HG02884 (cell line): ENCODE measurements around the gene ATF1.
"Not testable (repeated sequence)": the region's sequence is repeated elsewhere in the genome, so short reads cannot be mapped to it uniquely, and the experiment has no call there.

Experiments
- ATAC-seq: cut with Tn5 transposase; IDR thresholded peaks from one replicate; pipeline ENCODE4 v1.9.1; 2021; ENCODE audit warnings: mild to moderate bottlenecking, moderate library complexity; ENCODE audit not compliant: unreplicated experiment

Gene ATF1

GRCh38 chr12:50751948-50752721 lies 11.8 kb upstream of the ATF1 start:
- no peak for ATAC-seq

- ATAC-seq: no peak
Measured at GRCh38 chr12:50753232-50753769, 10.6 kb upstream of the ATF1 start.

- ATAC-seq: peak; percentile 40
Measured at GRCh38 chr12:50764286-50765094, 589 bp downstream of the ATF1 start.

- no peak for ATAC-seq
Measured at GRCh38 chr12:50765095-50765911, 1.4 kb downstream of the ATF1 start.

GRCh38 chr12:50768391-50768790 lies 4.5 kb downstream of the ATF1 start:
- ATAC-seq: no peak

- ATAC-seq: not testable (repeated sequence)
Measured at GRCh38 chr12:50768813-50769212, 4.9 kb downstream of the ATF1 start.

- ATAC-seq: no peak
Measured at GRCh38 chr12:50771409-50771808, 7.5 kb downstream of the ATF1 start.

- ATAC-seq: no peak
Measured at GRCh38 chr12:50772470-50772869, 8.6 kb downstream of the ATF1 start.

GRCh38 chr12:50772877-50773276 lies 9.0 kb downstream of the ATF1 start:
- no peak for ATAC-seq

GRCh38 chr12:50775251-50775650 lies 11.3 kb downstream of the ATF1 start:
- ATAC-seq: no peak

GRCh38 chr12:50776749-50777728 lies 13.1 kb downstream of the ATF1 start:
- no peak for ATAC-seq

- no peak for ATAC-seq
Measured at GRCh38 chr12:50778663-50779590, 15.0 kb downstream of the ATF1 start.

- ATAC-seq: no peak
Measured at GRCh38 chr12:50780013-50780412, 16.1 kb downstream of the ATF1 start.

GRCh38 chr12:50784501-50784900 lies 20.6 kb downstream of the ATF1 start:
- no peak for ATAC-seq

GRCh38 chr12:50785406-50786001 lies 21.6 kb downstream of the ATF1 start:
- ATAC-seq: no peak

GRCh38 chr12:50786498-50787231 lies 22.8 kb downstream of the ATF1 start:
- ATAC-seq: no peak

- no peak for ATAC-seq
Measured at GRCh38 chr12:50787618-50788017, 23.7 kb downstream of the ATF1 start.

- no peak for ATAC-seq
Measured at GRCh38 chr12:50788561-50788960, 24.7 kb downstream of the ATF1 start.
